Body of pancreas (tissue), 4 donors: ENCODE results near the gene POR. TPM values are rescaled to one million over a fixed set of nuclear protein-coding genes. Genes with fewer than 3 reads are reported as not detected.

ENCODE experiments used
- ATAC-seq: fragments of 150-250 bp; one replicate; pipeline ENCODE4 v1.9.1; 2016
- DNase-seq, 4 donors: peaks; one replicate each; pipeline ENCODE4 v3.0.0-alpha.2; 2019
- H3K27ac ChIP-seq, 4 donors: fragments of 200-600 bp; sonication (generic); 1 replicate in 3 of 4; 2 replicates in 1 of 4; pipeline versions ENCODE4 v1.5.1 to v1.6.1; 2016 to 2019; ENCODE audit warnings: mild to moderate bottlenecking in 1 of 4, mixed read lengths in 1 of 4, moderate library complexity in 1 of 4
- H3K27me3 ChIP-seq, 2 donors: fragments of 200-600 bp; sonication (generic); one replicate each; pipeline ENCODE4 v1.6.0; 2016; ENCODE audit warnings: mild to moderate bottlenecking in 1 of 2
- H3K36me3 ChIP-seq, 2 donors: fragments of 200-600 bp; sonication (generic); replicated peaks in 1 of 2; 2 replicates each; pipeline ENCODE4 v1.5.1; 2016; ENCODE audit warnings: low read depth in 2 of 2; ENCODE audit not compliant: insufficient read depth in 1 of 2
- H3K4me1 ChIP-seq: fragments of 200-600 bp; sonication (generic); one replicate; pipeline ENCODE4 v1.6.0; 2016
- H3K4me3 ChIP-seq, 2 donors: fragments of 200-600 bp; sonication (generic); 1 replicate in 1 of 2; 2 replicates in 1 of 2; pipeline ENCODE4 v1.5.1; 2016 to 2019
- H3K9me3 ChIP-seq, 3 donors: fragments of 200-600 bp; sonication (generic); 1 replicate in 2 of 3; 2 replicates in 1 of 3; pipeline ENCODE4 v1.5.1; 2016
- CTCF ChIP-seq, 7 experiments: fragments of 450-650 bp in 4 of 7; fragments of 200-600 bp in 3 of 7; sonication (generic) in 3 of 7; IDR thresholded peaks; one replicate each; pipeline ENCODE4 v1.5.1; 2016 to 2019; ENCODE audit warnings: antibody characterized with exemption in 7 of 7
- POLR2A ChIP-seq, 3 donors: fragments of 450-650 bp; IDR thresholded peaks; one replicate each; pipeline ENCODE4 v1.6.1; 2016; ENCODE audit warnings: antibody characterized with exemption in 3 of 3, mild to moderate bottlenecking in 2 of 3
- WGBS, 2 donors: methylation state at CpG; one replicate each; pipeline ENCODE4 v1.1.5; 2017; 5-methylcytosine and 5-hydroxymethylcytosine counted together
- intact Hi-C: fragments of 100-400 bp; cut with DNase I; formaldehyde crosslinking; loops from one replicate; pipeline ENCODE4 v1.15.1; 2023
- total RNA-seq, 2 donors: library from RNA; depleted of rRNA; stranded (reverse); fragments of >200 nt; gene quantifications; one replicate each; pipeline ENCODE4 v1.1.0, GENCODE V29; 2016

Gene POR
- total RNA-seq, 2 donors from 2014 or later, result 54.2 to 118 TPM

DNA sequence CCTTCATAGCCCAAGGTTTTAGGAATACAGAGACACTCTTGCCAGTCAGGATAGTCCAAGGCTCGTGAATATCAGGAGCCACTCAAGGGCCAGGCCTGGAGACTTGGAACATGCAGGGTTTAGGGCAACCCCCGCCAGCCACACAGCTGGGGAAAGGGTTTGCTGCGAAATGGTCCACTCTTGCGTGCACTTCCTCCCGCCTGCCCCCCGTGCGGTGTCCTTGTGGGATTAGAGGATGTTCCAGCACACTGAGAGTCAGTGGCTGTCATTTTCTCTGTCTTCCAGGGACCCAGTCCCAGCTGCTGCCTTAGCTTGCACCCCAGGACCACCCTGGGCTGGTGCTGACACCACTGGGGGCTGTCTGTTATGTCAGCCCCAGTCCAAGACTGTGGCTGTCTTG is 38.5 kb downstream of the POR start:
- Histone ChIP-seq H3K27ac (peak overlapping the region in 1 of 4 donors; percentile 19), H3K4me3 (no peak overlapping the region), H3K4me1 (peaks cover 50% of the 10 kb centered on the region), H3K9me3 (no peaks in the 10 kb centered on the region), H3K27me3 (no peaks in the 10 kb centered on the region), H3K36me3 (peaks cover 0 to 5% of the 10 kb centered on the region in 2 donors)
- intact Hi-C loops, result no loop called here
- DNase-seq (no peak), ATAC-seq (no peak)
- TF ChIP-seq CTCF (IDR thresholded peaks at IDR 0.05) (no peak), POLR2A (IDR thresholded peaks at IDR 0.05) (no peak)
- 83 to 90% methylated on average over 6 to 7 of the region's 7 CpGs for WGBS, 2 donors

GRCh38 chr7:75953931-75954330 is 39.0 kb downstream of the POR start:
- ATAC-seq (no peak), DNase-seq (no peak)
- no peaks in the 10 kb centered on the region for H3K9me3 ChIP-seq
- H3K36me3 ChIP-seq, result peaks cover 0 to 5% of the 10 kb centered on the region in 2 donors
- WGBS, 2 donors, result 78 to 89% methylated on average over 11 of the region's 11 CpGs
- H3K27me3 ChIP-seq, result no peaks in the 10 kb centered on the region
- intact Hi-C loops, result no loop called here
- H3K4me3 ChIP-seq, result no peak overlapping the region
- no peak for TF ChIP-seq POLR2A (IDR thresholded peaks at IDR 0.05)
- TF ChIP-seq CTCF (IDR thresholded peaks at IDR 0.05), result no peak
- H3K4me1 ChIP-seq, result peaks cover 50% of the 10 kb centered on the region
- H3K27ac ChIP-seq, result peak overlapping the region in 1 of 4 donors; percentile 19

DNA sequence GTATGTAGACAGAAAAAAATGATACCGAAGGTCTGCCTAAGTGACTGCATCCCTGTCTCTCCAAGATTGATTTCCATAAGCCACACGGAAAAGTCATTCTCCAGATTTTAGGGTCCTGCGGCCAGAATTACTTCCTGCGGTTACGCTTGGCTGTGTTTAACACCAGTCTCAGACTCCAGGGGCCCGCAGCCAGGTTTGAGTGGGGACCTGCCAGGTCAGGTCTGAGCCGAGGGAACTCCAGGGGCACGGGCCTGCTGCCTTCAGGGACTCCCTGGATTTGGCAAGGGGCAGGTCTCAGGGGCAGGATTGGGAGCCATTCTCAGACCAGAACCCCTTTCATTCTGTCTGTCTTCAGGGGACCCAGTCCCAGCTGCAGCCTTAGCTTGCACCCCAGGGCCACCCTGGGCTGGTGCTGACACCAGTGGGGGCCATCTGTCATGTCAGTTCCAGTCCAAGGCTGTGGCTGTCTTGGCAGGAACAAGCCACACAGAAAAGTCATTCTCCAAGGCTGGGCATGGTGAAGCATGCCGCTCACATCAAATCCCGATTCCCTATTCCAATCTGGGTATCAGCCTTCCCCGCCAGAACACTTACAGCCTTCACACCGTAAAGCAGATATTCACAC is 40.5 kb downstream of the POR start:
- peaks cover 0 to 5% of the 10 kb centered on the region in 2 donors for H3K36me3 ChIP-seq

GRCh38 chr7:75957021-75957736 is 42.2 kb downstream of the POR start:
- 52 to 57% methylated on average over 13 to 16 of the region's 16 CpGs for WGBS, 2 donors
- H3K4me1 ChIP-seq, result peaks cover 30% of the 10 kb centered on the region
- DNase-seq (peak; percentile 65 to 78 (median 71)), ATAC-seq (peak; percentile 90)
- peaks cover 0 to 5% of the 10 kb centered on the region in 2 donors for H3K36me3 ChIP-seq
- TF ChIP-seq CTCF (IDR thresholded peaks at IDR 0.05) (peak in 1 of 7 experiments; percentile 2), POLR2A (IDR thresholded peaks at IDR 0.05) (peak in 2 of 3 donors; percentile 9 to 46)
- no peaks in the 10 kb centered on the region for H3K27me3 ChIP-seq
- H3K27ac ChIP-seq, result peak overlapping the region; percentile 71 to 88 (median 82)
- intact Hi-C loops, result no loop called here
- H3K4me3 ChIP-seq, result no peak overlapping the region
- H3K9me3 ChIP-seq, result no peaks in the 10 kb centered on the region

More for the DNA sequence above, 40.5 kb downstream of the POR start:
- no peak for DNase-seq
- Histone ChIP-seq H3K27me3 (no peaks in the 10 kb centered on the region), H3K27ac (peak overlapping the region; percentile 1 to 88 (median 82)), H3K4me1 (peaks cover 40% of the 10 kb centered on the region), H3K9me3 (no peaks in the 10 kb centered on the region), H3K4me3 (no peak overlapping the region)
- WGBS, 2 donors, result 93% methylated on average over 9 to 12 of the region's 12 CpGs
- ATAC-seq, result no peak
- TF ChIP-seq POLR2A (IDR thresholded peaks at IDR 0.05), result no peak
- no peak for TF ChIP-seq CTCF (IDR thresholded peaks at IDR 0.05)
- intact Hi-C loops, result no loop called here
